GM23338 (cell line): ENCODE data around the gene COL24A1. TPM values are rescaled to one million over a fixed set of nuclear protein-coding genes. Genes with fewer than 3 reads are reported as not detected.

Experiments used
- ATAC-seq: fragments of 200-7000 bp; cut with Tn5 transposase; 3 replicates; pipeline ENCODE4 v1.9.1; 2020
- DNase-seq: peaks from one replicate; pipeline ENCODE4 v3.0.0-alpha.2; 2015; ENCODE audit warnings: low spot score
- H2AFZ ChIP-seq: fragments of 200-600 bp; sonication (generic); 2 replicates; pipeline ENCODE4 v1.8.0; 2016; ENCODE audit warnings: antibody characterized with exemption, mild to moderate bottlenecking, moderate library complexity
- H3F3A ChIP-seq: fragments of 200-600 bp; sonication (generic); replicated peaks from 2 replicates; pipeline ENCODE4 v1.8.0; 2017; ENCODE audit warnings: antibody characterized with exemption, mixed run types, low read depth
- H3K27ac ChIP-seq: fragments of 200-600 bp; sonication (generic); 2 replicates; pipeline ENCODE4 v1.6.1; 2016; ENCODE audit warnings: low read depth
- H3K27me3 ChIP-seq: fragments of 200-600 bp; sonication (generic); 2 replicates; pipeline ENCODE4 v1.8.0; 2016; ENCODE audit warnings: mild to moderate bottlenecking, mixed run types, moderate library complexity; ENCODE audit not compliant: insufficient read depth
- H3K36me3 ChIP-seq: fragments of 200-600 bp; sonication (generic); 2 replicates; pipeline ENCODE4 v1.8.0; 2016; ENCODE audit warnings: mild to moderate bottlenecking; ENCODE audit not compliant: insufficient read depth
- H3K4me1 ChIP-seq: fragments of 200-600 bp; sonication (generic); 2 replicates; pipeline ENCODE4 v1.8.0; 2016; ENCODE audit warnings: mild to moderate bottlenecking, moderate library complexity; ENCODE audit not compliant: insufficient read depth
- H3K4me2 ChIP-seq: fragments of 200-600 bp; sonication (generic); 2 replicates; pipeline ENCODE4 v1.7.1; 2017; ENCODE audit warnings: mixed run types
- H3K4me3 ChIP-seq: fragments of 200-600 bp; sonication (generic); 2 replicates; pipeline ENCODE4 v1.6.1; 2016; ENCODE audit warnings: mixed run types
- H3K79me2 ChIP-seq: fragments of 200-600 bp; sonication (generic); replicated peaks from 2 replicates; pipeline ENCODE4 v1.8.0; 2017; ENCODE audit warnings: mild to moderate bottlenecking; ENCODE audit not compliant: insufficient read depth
- H3K9me2 ChIP-seq: fragments of 200-600 bp; sonication (generic); 2 replicates; pipeline ENCODE4 v1.8.0; 2017; ENCODE audit not compliant: insufficient read depth
- H4K20me1 ChIP-seq: fragments of 200-600 bp; sonication (generic); replicated peaks from 2 replicates; pipeline ENCODE4 v1.8.0; 2017; ENCODE audit warnings: mild to moderate bottlenecking; ENCODE audit not compliant: insufficient read depth
- H3K27ac Mint-ChIP-seq: 2 replicates; pipeline ENCODE4 v1.8.0; 2020; ENCODE audit warnings: inconsistent platforms, mild to moderate bottlenecking, moderate library complexity, mixed read lengths
- H3K27me3 Mint-ChIP-seq: 3 replicates; pipeline ENCODE4 v1.8.0; 2022; ENCODE audit warnings: low read depth, mild to moderate bottlenecking, moderate library complexity, mixed read lengths, inconsistent platforms; ENCODE audit not compliant: insufficient read depth, poor library complexity
- H3K36me3 Mint-ChIP-seq: 3 replicates; pipeline ENCODE4 v1.8.0; 2021; ENCODE audit warnings: low read depth, mild to moderate bottlenecking, inconsistent platforms, moderate library complexity, mixed read lengths
- H3K4me1 Mint-ChIP-seq: 3 replicates; pipeline ENCODE4 v1.8.0; 2020; ENCODE audit warnings: mild to moderate bottlenecking, inconsistent platforms, mixed read lengths
- H3K4me3 Mint-ChIP-seq: 3 replicates; pipeline ENCODE4 v1.8.0; 2021; ENCODE audit warnings: moderate library complexity, mild to moderate bottlenecking, inconsistent platforms, mixed read lengths
- H3K9me3 Mint-ChIP-seq: 3 replicates; pipeline ENCODE4 v1.8.0; 2020; ENCODE audit warnings: moderate library complexity, mild to moderate bottlenecking, inconsistent platforms, mixed read lengths
- EZH2 ChIP-seq: fragments of 200-600 bp; sonication (generic); IDR thresholded peaks from one replicate; pipeline ENCODE4 v1.8.0; 2017; ENCODE audit warnings: antibody characterized with exemption, mild to moderate bottlenecking, low read depth; ENCODE audit not compliant: unreplicated experiment
- EZH2phosphoT487 ChIP-seq: fragments of 200-600 bp; sonication (generic); IDR thresholded peaks from one replicate; pipeline ENCODE4 v1.8.1; 2018; ENCODE audit warnings: antibody characterized with exemption; ENCODE audit not compliant: unreplicated experiment
- STAT1 ChIP-seq: IDR thresholded peaks from one replicate; pipeline ENCODE4 v1.6.1; 2016; ENCODE audit warnings: antibody characterized with exemption; ENCODE audit not compliant: unreplicated experiment
- ZNF114 ChIP-seq: fragments of 250-450 bp; sonication (Bioruptor Pico); IDR thresholded peaks from 2 replicates; pipeline ENCODE4 v1.5.0; 2020; ENCODE audit warnings: mild to moderate bottlenecking, moderate library complexity
- polyA plus RNA-seq: library from polyadenylated mRNA; unstranded; fragments of >200 nt; fragmentation: Nextera tagmentation; extraction: Ambion mirVana; gene quantifications from 2 replicates; pipeline ENCODE4 v1.2.1, GENCODE V29; 2016
- total RNA-seq: library from RNA; depleted of rRNA; stranded (reverse); fragments of >200 nt; shearing (Covaris generic); gene quantifications from 2 replicates; pipeline ENCODE4 v1.2.3, GENCODE V29; 2014
- TF ChIP-seq, protein P1 (sequence below), 2 experiments: fragments of 200-600 bp in 1 of 2; sonication (generic) in 1 of 2; conservative IDR thresholded peaks; 2 replicates each; pipeline versions ENCODE4 v1.5.1 to v1.6.1; 2016 to 2017; ENCODE audit warnings: antibody characterized with exemption in 2 of 2, low read depth in 2 of 2, mild to moderate bottlenecking in 2 of 2, moderate library complexity in 1 of 2
- TF ChIP-seq, protein P2 (sequence below): IDR thresholded peaks from 2 replicates; pipeline ENCODE4 v1.6.1; 2016; ENCODE audit warnings: antibody characterized with exemption

The COL24A1 gene
- total and polyA plus RNA-seq, 2 experiments from 2014 or later: 1.2 to 2.1 TPM

DNA sequence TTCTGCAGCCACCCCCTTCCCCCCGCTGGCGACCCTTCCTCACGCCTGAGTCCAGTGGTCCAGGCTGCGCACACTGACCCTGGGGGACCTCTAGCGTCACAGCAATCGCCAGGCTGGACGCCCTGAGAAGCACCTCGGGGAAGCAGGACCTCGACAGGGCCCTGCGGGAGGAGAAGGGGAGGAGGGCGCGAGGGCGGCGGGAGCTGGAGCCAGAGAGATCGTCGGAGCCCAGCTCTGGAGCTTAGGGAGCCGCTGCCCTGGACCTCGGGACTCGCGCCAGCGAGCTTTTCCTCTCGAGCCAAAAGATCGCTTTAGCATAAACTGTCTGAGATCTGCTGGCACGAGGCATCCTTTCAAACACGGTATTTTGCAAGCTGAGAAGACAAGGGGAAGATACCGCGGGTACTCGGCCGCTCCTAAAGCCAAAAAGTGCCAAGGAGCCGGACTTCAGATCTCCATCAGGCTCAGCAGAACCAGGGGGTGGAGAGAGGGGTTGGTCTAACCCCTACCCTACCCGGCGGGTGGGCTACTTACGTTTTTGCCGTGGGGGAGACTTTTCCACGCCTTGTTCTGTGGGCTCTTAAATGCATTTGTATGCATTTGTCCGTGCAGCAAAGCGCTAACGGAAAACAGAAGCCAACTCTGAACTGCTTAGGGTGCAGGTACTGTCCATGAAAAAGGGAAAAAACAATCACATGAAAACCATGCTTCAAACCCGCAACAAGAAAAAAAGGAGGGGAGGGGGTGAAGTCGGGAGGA, 586 bp downstream of the COL24A1 start:
- peak; percentile 47 for ATAC-seq
- no peak overlapping the region for H3K27ac ChIP-seq
- H2AFZ ChIP-seq: peak overlapping the region; percentile 99
- no peaks in the 10 kb centered on the region for H3K79me2 ChIP-seq
- peak overlapping the region; percentile 76 for H3K4me3 ChIP-seq
- TF ChIP-seq, protein P1, sequence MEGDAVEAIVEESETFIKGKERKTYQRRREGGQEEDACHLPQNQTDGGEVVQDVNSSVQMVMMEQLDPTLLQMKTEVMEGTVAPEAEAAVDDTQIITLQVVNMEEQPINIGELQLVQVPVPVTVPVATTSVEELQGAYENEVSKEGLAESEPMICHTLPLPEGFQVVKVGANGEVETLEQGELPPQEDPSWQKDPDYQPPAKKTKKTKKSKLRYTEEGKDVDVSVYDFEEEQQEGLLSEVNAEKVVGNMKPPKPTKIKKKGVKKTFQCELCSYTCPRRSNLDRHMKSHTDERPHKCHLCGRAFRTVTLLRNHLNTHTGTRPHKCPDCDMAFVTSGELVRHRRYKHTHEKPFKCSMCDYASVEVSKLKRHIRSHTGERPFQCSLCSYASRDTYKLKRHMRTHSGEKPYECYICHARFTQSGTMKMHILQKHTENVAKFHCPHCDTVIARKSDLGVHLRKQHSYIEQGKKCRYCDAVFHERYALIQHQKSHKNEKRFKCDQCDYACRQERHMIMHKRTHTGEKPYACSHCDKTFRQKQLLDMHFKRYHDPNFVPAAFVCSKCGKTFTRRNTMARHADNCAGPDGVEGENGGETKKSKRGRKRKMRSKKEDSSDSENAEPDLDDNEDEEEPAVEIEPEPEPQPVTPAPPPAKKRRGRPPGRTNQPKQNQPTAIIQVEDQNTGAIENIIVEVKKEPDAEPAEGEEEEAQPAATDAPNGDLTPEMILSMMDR (conservative IDR thresholded peaks at IDR 0.05; ENCODE audit: low read depth in 2 of 2): no peak
- TF ChIP-seq ZNF114 (CRISPR knock-in tag) (no peak), EZH2 (peak; percentile 70), STAT1 (no peak)
- TF ChIP-seq, protein P2, sequence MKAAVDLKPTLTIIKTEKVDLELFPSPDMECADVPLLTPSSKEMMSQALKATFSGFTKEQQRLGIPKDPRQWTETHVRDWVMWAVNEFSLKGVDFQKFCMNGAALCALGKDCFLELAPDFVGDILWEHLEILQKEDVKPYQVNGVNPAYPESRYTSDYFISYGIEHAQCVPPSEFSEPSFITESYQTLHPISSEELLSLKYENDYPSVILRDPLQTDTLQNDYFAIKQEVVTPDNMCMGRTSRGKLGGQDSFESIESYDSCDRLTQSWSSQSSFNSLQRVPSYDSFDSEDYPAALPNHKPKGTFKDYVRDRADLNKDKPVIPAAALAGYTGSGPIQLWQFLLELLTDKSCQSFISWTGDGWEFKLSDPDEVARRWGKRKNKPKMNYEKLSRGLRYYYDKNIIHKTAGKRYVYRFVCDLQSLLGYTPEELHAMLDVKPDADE: no peak
- H3K36me3 Mint-ChIP-seq: no peaks in the 10 kb centered on the region; the same call in 1 of the 3 replicates
- H3K36me3 ChIP-seq: no peaks in the 10 kb centered on the region
- no peaks in the 10 kb centered on the region for H3K9me2 ChIP-seq
- H3K4me1 Mint-ChIP-seq: peaks cover 12% of the 10 kb centered on the region
- DNase-seq: peak; percentile 53
- no peaks in the 10 kb centered on the region for H3K9me3 Mint-ChIP-seq
- H3K4me2 ChIP-seq: peak overlapping the region; percentile 95
- peaks cover 13% of the 10 kb centered on the region for H3K4me1 ChIP-seq
- H3F3A ChIP-seq: peaks cover 5% of the 10 kb centered on the region; the same call in 1 of the 2 replicates
- H3K27ac Mint-ChIP-seq: no peak overlapping the region
- peak overlapping the region; percentile 72 for H3K4me3 Mint-ChIP-seq
- H3K27me3 ChIP-seq: peaks cover 52% of the 10 kb centered on the region
- no peaks in the 10 kb centered on the region for H4K20me1 ChIP-seq
- H3K27me3 Mint-ChIP-seq: peaks cover 37% of the 10 kb centered on the region

DNA sequence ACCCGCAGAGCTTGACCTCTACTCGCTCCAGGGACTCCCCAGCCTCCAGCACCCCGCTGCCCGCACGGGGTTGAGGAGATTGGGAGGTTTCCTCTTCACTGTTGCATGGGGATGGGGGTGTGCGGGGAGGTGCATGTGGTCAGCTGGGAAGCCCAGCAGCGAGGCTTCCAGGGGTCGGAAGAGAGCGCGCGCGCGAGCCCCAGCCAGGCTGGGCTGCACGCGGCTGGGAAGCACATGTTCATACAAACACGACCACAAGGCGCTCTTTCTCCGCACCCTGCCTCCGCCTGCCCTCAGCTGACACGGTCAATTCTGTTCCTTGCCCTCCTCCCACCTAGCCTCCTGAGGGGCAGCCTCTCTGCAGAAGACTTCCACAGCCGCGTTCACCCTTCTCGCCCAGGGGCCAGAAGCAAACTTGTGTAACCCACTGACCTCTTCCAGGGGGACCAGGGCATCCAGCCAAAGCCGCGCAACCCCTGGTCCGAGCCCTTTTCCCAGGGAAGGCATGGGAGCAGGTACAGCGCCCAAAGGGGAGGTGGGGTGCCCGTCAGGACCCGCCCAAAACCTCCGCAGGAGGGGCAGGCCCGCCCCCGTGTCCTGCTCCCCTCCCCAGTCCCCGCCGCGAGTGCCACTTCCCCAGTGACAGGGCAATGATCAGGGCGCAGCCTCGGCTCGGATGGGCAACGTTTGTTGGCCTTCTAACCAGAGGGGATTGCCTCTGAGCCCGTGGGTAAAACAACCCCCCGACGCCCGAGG, 1.3 kb downstream of the COL24A1 start:
- no peak overlapping the region for H3K27ac Mint-ChIP-seq
- Histone ChIP-seq H3K27me3 (peaks cover 52% of the 10 kb centered on the region), H3K79me2 (no peaks in the 10 kb centered on the region), H3F3A (peaks cover 5% of the 10 kb centered on the region; the same call in 1 of the 2 replicates), H3K4me2 (peak overlapping the region; percentile 95), H4K20me1 (no peaks in the 10 kb centered on the region), H3K4me1 (peaks cover 13% of the 10 kb centered on the region), H3K27ac (no peak overlapping the region), H3K9me2 (no peaks in the 10 kb centered on the region), H3K36me3 (no peaks in the 10 kb centered on the region), H2AFZ (peak overlapping the region; percentile 99), H3K4me3 (peak overlapping the region; percentile 76)
- H3K4me1 Mint-ChIP-seq: peaks cover 12% of the 10 kb centered on the region
- ATAC-seq (peak; percentile 50), DNase-seq (peak; percentile 73)
- peaks cover 37% of the 10 kb centered on the region for H3K27me3 Mint-ChIP-seq
- H3K4me3 Mint-ChIP-seq: peak overlapping the region; percentile 72
- no peaks in the 10 kb centered on the region; the same call in 1 of the 3 replicates for H3K36me3 Mint-ChIP-seq
- no peaks in the 10 kb centered on the region for H3K9me3 Mint-ChIP-seq
- peak; percentile 14 for TF ChIP-seq EZH2phosphoT487
- no peak for TF ChIP-seq ZNF114 (CRISPR knock-in tag)
- peak; percentile 61 for TF ChIP-seq EZH2
